CD4-positive, alpha-beta T cell (primary cell): ENCODE measurements around the gene IPO11. TPM values are rescaled to one million over a fixed set of nuclear protein-coding genes. Genes with fewer than 3 reads are reported as not detected.

Experiments used
- ATAC-seq: fragments of 200-7000 bp; cut with Tn5 transposase; one replicate; pipeline ENCODE4 v1.10.0; 2022; ENCODE audit warnings: mild to moderate bottlenecking; ENCODE audit not compliant: poor library complexity
- CTCF ChIA-PET: fragments of 350-600 bp; sonication (Branson Sonifier 250); formaldehyde crosslinking; loops from one replicate; lab custom pipeline; 2021; ENCODE audit warnings: antibody characterized with exemption, inconsistent platforms; lab: Charles Lee
- POLR2A ChIA-PET: fragments of 350-600 bp; sonication (Branson Sonifier 250); formaldehyde crosslinking; loops from one replicate; lab custom pipeline; 2021; ENCODE audit warnings: antibody characterized with exemption, inconsistent platforms; lab: Charles Lee
- DNase-seq, 14 experiments: peaks; one replicate each; pipeline ENCODE4 v3.0.0-alpha.2; 2013 to 2020; ENCODE audit warnings: mixed read lengths in 2 of 14
- H3K27ac ChIP-seq, 2 donors: one replicate each; pipeline versions ENCODE4 v1.5.1 to v1.7.0; 2013; ENCODE audit warnings: low read length in 2 of 2, low read depth in 1 of 2, mild to moderate bottlenecking in 1 of 2
- H3K27me3 ChIP-seq, 2 experiments: 1 replicate in 1 of 2; 2 replicates in 1 of 2; pipeline versions ENCODE4 v1.6.1 to v1.7.0; 2013; ENCODE audit warnings: low read length in 2 of 2, control low read depth in 1 of 2, mild to moderate bottlenecking in 1 of 2, moderate library complexity in 1 of 2; ENCODE audit not compliant: insufficient read depth in 2 of 2, control insufficient read depth in 1 of 2
- H3K36me3 ChIP-seq: one replicate; pipeline ENCODE4 v1.6.1; 2013; ENCODE audit warnings: low read length, control low read depth; ENCODE audit not compliant: insufficient read depth
- H3K4me1 ChIP-seq: one replicate; pipeline ENCODE4 v1.6.1; 2013; ENCODE audit warnings: low read length, control low read depth; ENCODE audit not compliant: insufficient read depth
- H3K4me3 ChIP-seq: one replicate; pipeline ENCODE4 v1.5.1; 2013; ENCODE audit warnings: mild to moderate bottlenecking, low read length, moderate library complexity
- H3K9me3 ChIP-seq, 2 experiments: 1 replicate in 1 of 2; 2 replicates in 1 of 2; pipeline versions ENCODE4 v1.6.1 to v1.7.0; 2013; ENCODE audit warnings: low read length in 2 of 2, mild to moderate bottlenecking in 2 of 2, control low read depth in 1 of 2, moderate library complexity in 1 of 2; ENCODE audit not compliant: control insufficient read depth in 1 of 2, insufficient read depth in 1 of 2
- H3K27ac Mint-ChIP-seq: one replicate; pipeline ENCODE4 v1.8.0; 2020; ENCODE audit warnings: mixed read lengths
- H3K27me3 Mint-ChIP-seq: one replicate; pipeline ENCODE4 v1.8.0; 2021; ENCODE audit warnings: mixed read lengths
- H3K36me3 Mint-ChIP-seq: one replicate; pipeline ENCODE4 v1.8.0; 2021; ENCODE audit warnings: low read depth, mixed read lengths
- H3K4me1 Mint-ChIP-seq: one replicate; pipeline ENCODE4 v1.8.0; 2021; ENCODE audit warnings: low read depth, mixed read lengths
- H3K4me3 Mint-ChIP-seq: one replicate; pipeline ENCODE4 v1.8.0; 2020; ENCODE audit warnings: mild to moderate bottlenecking, mixed read lengths
- H3K9me3 Mint-ChIP-seq: one replicate; pipeline ENCODE4 v1.8.0; 2020; ENCODE audit warnings: mixed read lengths
- intact Hi-C, 2 experiments: fragments of 100-400 bp; cut with DNase I in 1 of 2; cut with micrococcal nuclease in 1 of 2; formaldehyde crosslinking; loops; one replicate each; pipeline versions ENCODE4 v1.15.1 to v1.9.0; 2023 to 2025; cut with DNase I, micrococcal nuclease
- total RNA-seq, 174 experiments: library from RNA in 2 of 174; stranded (reverse) in 2 of 174; gene quantifications; one replicate each; pipeline ENCODE4 v1.2.3 and lab custom pipeline; 2021 to 2026
- TF ChIP-seq, protein P1 (sequence below): fragments of 200-600 bp; IDR thresholded peaks from one replicate; pipeline ENCODE4 v1.8.0; 2022; ENCODE audit warnings: antibody characterized with exemption, mild to moderate bottlenecking

IPO11 gene
- total RNA-seq, 2 experiments from 2014 or later, result 15.1 to 16.1 TPM

DNA sequence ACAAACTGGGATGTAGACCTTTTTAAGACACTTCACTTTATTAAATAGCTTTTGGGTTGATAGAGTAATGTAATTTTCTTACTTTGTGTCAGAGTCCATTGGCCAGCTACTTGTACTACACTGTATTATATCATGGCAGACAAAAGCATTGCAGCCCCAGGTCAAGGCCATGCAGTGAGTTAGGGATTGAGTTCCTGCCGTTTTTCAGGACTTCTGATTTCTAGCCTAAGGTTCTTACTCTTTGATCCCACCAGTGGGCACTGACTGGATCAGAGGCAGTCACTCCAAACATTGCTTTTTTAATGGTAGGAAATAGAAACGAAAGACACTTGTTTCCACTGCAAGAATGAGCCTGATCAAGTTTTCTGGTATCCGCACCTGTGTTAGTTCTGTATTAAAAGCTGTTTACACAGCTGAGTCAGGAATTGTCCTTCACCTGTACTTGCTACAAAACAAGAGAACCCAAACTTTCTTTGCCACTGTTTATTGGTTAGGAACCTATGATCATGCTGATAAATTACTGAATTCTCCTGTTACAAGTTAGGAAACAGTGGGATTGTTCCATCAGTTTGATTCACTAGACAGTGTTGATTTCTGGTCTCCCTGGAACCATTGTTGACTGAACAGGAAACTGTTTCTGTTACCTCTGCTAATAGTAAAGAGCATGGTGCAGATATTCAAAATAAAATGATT is 188.1 kb downstream of the IPO11 start:
- CTCF ChIA-PET, result no interaction called here

GRCh38 chr5:62603934-62604333 is 191.4 kb downstream of the IPO11 start:
- Histone ChIP-seq H3K36me3 (peaks cover 4% of the 10 kb centered on the region), H3K4me3 (no peak overlapping the region), H3K27me3 (no peaks in the 10 kb centered on the region), H3K9me3 (no peaks in the 10 kb centered on the region), H3K4me1 (peaks cover 4% of the 10 kb centered on the region), H3K27ac (no peak overlapping the region)
- Mint-ChIP-seq H3K27ac (no peak overlapping the region), H3K27me3 (no peaks in the 10 kb centered on the region), H3K4me3 (no peak overlapping the region), H3K9me3 (peaks cover 2% of the 10 kb centered on the region), H3K36me3 (peaks cover 48% of the 10 kb centered on the region), H3K4me1 (peaks cover 28% of the 10 kb centered on the region)
- ChIA-PET POLR2A (no interaction called here), CTCF (interaction anchor here (0.5 kb wide), 1 partner anchor 9 kb away, joined by 4 read pairs; no protein-coding TSS in a partner anchor)
- no peak for DNase-seq
- intact Hi-C loops, result no loop called here
- ATAC-seq, result no peak
- TF ChIP-seq, protein P1, sequence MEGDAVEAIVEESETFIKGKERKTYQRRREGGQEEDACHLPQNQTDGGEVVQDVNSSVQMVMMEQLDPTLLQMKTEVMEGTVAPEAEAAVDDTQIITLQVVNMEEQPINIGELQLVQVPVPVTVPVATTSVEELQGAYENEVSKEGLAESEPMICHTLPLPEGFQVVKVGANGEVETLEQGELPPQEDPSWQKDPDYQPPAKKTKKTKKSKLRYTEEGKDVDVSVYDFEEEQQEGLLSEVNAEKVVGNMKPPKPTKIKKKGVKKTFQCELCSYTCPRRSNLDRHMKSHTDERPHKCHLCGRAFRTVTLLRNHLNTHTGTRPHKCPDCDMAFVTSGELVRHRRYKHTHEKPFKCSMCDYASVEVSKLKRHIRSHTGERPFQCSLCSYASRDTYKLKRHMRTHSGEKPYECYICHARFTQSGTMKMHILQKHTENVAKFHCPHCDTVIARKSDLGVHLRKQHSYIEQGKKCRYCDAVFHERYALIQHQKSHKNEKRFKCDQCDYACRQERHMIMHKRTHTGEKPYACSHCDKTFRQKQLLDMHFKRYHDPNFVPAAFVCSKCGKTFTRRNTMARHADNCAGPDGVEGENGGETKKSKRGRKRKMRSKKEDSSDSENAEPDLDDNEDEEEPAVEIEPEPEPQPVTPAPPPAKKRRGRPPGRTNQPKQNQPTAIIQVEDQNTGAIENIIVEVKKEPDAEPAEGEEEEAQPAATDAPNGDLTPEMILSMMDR, result no peak

More for the DNA sequence above, 188.1 kb downstream of the IPO11 start:
- Histone ChIP-seq H3K27ac (no peak overlapping the region), H3K9me3 (no peaks in the 10 kb centered on the region), H3K36me3 (peaks cover 4% of the 10 kb centered on the region), H3K4me3 (no peak overlapping the region), H3K4me1 (peaks cover 2% of the 10 kb centered on the region), H3K27me3 (no peaks in the 10 kb centered on the region)
- no peak for ATAC-seq
- POLR2A ChIA-PET, result no interaction called here
- Mint-ChIP-seq H3K4me1 (peaks cover 18% of the 10 kb centered on the region), H3K4me3 (no peak overlapping the region), H3K27ac (no peak overlapping the region), H3K36me3 (peaks cover 28% of the 10 kb centered on the region), H3K27me3 (no peaks in the 10 kb centered on the region), H3K9me3 (no peaks in the 10 kb centered on the region)
- TF ChIP-seq, protein P1, result no peak
- intact Hi-C loops, result loop anchor here in 1 of 2 experiments (2.0 kb wide), 1 partner anchor 50 kb away; no protein-coding TSS in a partner anchor
- no peak for DNase-seq

DNA sequence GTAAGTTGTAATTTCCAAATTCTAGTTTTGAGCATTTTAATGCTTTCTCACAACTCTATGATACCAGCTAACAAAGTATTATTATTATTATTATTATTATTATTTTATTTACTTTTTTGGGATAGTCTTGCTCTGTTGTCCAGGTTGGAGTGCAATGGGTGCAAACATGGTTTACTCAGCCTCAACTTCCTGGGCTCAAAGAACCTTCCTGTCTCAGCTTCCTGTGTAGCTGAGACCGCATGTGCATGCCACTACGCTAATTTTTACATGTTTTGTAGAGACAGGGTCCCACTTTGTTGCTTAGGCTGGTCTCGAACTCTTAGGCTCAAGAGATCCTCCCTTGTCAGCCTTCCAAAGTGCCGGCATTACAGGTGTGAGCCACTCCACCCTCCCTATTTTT is 193.1 kb downstream of the IPO11 start:
- H3K27me3 ChIP-seq, result no peaks in the 10 kb centered on the region
- Mint-ChIP-seq H3K36me3 (peaks cover 65% of the 10 kb centered on the region), H3K9me3 (peaks cover 2% of the 10 kb centered on the region), H3K4me1 (peaks cover 26% of the 10 kb centered on the region), H3K4me3 (no peak overlapping the region), H3K27ac (no peak overlapping the region), H3K27me3 (no peaks in the 10 kb centered on the region)
- no peak overlapping the region for H3K27ac ChIP-seq
- ChIA-PET POLR2A (interaction anchor here (0.6 kb wide), 2 partner anchors 19 to 63 kb away, joined by 4 to 5 read pairs; no protein-coding TSS in a partner anchor), CTCF (interaction anchor here (0.7 kb wide), 1 partner anchor 10 kb away, joined by 3 read pairs; no protein-coding TSS in a partner anchor)
- ATAC-seq (no peak), DNase-seq (no peak)
- peaks cover 11% of the 10 kb centered on the region for H3K36me3 ChIP-seq
- TF ChIP-seq, protein P1, result no peak
- no peaks in the 10 kb centered on the region for H3K9me3 ChIP-seq
- peaks cover 4% of the 10 kb centered on the region for H3K4me1 ChIP-seq
- H3K4me3 ChIP-seq, result no peak overlapping the region
- intact Hi-C loops, result no loop called here
